NCI-H1930 (cell line): ENCODE measurements around the gene PHOSPHO1.
"Not testable (repeated sequence)": the region's sequence is repeated elsewhere in the genome, so short reads cannot be mapped to it uniquely, and the experiment has no call there.

Experiments used
- DNase-seq, 2 experiments: peaks; one replicate each; lab custom pipeline; 2025; lab: John Stamatoyannopoulos, UW

PHOSPHO1 gene

DNA sequence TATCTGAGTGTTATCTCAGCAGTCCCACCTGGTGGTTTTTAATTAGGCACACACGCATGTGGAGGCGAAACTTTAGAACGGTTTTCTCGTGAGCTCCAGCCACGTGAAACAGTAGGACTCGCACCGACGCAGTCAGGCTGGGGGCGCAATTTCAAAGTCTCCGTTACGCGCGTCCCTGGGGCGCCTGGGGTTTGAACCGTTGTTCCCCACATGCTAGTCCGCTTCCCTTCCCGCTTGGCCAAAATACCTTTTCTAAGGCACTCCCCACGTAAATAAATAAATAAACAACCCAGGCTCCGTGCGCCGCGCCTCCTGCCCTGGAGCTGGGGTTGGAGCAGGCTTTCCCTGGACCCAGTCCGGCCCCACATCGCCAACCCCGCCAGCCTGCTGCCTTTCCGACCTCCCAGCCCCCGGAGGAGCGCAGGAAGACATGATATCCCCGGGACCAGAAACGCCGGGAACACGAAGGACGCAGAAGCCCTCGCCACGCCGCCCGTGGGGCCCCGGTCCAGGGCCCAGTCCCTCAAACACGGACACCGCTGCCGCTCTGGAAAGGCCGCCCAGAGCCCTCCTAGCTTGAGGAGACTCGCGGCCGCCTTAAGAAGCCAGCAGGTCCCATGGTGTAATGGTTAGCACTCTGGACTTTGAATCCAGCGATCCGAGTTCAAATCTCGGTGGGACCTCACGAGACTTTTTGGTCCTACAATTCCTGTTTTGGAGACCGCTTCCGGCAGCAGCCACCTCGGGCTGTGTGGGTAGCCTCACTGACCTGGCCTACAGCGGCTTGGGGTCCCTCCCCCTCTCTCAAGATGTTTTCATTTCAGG is 38.5 kb downstream of the PHOSPHO1 start:
- DNase-seq: peak; percentile 65 to 88

DNA sequence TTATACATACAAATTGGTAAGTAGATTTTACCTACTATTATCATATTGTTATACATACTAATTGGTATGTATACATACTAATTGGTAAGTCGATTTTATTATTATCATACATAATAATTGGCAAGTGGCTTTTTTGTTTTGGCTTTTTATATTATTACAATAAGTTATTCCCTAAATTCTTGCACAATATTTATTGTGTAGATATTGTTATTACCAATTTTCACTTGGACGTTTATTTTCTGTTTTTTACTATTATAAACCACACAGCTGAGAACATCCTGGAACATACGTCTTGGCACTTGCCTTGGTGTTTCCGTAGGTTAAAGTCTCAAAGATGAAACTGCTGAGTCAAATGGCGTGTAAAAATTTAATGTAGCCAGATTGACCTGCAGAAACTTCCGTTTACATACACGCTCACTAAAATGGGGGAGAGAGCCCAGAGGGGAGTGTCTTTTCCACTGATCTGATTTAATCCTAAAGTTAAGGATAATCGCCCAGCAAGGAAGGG is 39.1 kb downstream of the PHOSPHO1 start:
- no peak for DNase-seq

DNA sequence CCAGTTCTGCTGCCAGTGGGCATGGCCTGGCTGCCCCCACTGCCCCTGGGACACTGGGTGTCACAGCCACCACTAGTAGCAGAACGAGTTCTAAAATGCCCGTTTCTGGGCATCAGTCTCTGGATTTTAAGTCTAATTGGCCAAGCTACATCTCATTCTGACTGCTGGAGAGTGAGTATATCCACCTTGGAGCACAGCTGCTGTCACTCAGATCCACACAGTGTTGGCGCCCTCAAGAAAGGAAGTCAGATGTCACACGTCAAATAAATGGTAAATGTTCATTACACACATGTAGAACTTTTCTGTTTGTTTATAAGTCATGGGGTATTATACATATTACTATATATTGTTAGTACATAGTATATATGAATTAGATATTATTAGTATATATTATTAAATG is 39.7 kb downstream of the PHOSPHO1 start:
- no peak for DNase-seq

DNA sequence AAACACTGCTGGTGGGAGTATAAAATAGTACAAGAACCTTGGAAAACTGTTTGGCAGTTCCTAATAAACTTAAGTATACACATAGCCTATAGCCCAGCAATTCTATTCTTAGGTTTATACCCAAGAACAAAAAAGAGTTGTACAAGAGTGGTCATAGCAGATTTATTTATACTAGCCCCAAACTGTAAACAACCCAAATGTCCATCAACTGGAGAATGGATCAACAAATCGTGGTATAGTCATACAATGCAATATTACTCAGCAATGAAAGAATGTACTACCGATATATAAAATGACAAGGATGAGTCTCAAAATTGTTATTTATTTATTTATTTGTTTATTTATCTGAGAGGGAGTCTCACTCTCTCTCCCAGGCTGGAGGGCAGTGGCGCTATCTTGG is 43.3 kb downstream of the PHOSPHO1 start:
- DNase-seq: no peak

DNA sequence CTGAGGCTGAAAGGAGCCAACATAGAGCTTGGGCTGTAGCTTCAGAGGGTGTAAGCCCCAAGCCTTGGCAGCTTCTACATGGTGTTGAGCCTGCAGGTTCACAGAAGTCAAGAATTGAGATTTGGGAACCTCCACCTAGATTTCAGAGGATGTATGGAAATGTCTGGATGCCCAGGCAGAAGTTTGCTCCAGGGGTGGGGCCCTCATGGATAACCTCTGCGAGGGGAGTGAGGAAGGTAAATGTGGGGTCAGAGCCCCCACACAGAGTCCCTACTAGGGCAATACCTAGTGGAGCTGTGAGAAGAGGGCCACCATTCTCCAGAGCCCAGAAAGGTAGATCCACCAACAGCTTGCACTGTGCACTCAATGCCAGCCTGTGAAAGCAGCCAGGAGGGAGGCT is 45.2 kb downstream of the PHOSPHO1 start:
- not testable (repeated sequence) for DNase-seq

DNA sequence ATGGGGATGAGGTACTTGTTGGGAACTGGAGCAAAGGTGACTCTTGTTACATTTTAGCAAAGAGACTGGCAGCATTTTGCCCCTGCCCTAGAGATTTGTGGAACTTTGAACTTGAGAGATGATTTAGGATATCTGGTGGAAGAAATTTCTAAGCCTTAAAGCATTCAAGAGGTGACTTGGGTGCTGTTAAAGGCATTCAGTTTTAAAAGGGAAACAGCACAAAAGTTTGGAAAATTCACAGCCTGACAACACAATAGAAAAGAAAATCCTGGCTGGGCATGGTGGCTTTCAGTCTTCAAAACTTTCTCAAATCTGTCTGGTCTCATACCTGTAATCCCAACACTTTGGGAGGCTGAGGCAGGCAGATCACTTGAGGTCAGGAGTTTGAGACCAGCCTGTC is 46.1 kb downstream of the PHOSPHO1 start:
- not testable (repeated sequence) for DNase-seq

DNA sequence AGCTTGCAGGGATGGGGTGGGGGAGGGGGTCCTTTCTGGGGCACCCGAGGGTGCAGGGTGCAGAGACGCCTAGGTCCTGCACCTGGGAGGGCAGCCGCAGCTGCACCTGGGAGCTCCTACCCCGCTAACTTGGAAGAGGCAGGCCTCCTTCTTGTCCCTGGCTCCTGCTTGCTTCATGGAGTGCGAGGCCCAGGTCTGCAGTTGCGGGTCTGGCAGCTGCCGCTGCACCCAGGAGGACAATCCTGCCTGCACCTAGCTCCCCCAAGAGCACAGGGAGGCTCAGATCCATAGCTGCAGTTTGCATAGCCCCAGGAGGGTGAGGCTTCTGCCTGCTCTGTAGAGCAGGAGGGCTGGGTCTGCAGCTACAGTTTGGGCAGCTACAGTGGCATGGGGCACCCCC is 46.8 kb downstream of the PHOSPHO1 start:
- no peak for DNase-seq

DNA sequence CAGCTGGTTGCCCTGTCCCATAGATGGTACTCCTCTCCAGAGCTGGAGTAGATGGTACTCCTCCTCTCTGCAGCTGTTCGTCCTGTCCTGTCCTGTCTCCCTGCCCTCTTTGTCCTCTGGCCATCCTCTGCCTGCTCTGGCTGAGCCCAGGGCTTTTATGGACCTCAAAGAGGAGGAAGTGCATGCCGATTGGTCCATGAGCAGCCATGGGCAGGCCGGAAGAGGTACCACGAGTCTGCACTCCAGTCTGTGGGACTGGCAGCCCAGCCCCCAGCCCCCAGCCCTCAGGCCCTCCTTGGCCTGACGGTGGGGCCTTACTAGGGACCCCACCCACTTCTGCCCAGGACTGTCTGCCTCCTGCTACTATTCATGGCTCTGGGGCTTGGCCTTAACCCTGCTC is 47.2 kb downstream of the PHOSPHO1 start:
- DNase-seq: no peak

DNA sequence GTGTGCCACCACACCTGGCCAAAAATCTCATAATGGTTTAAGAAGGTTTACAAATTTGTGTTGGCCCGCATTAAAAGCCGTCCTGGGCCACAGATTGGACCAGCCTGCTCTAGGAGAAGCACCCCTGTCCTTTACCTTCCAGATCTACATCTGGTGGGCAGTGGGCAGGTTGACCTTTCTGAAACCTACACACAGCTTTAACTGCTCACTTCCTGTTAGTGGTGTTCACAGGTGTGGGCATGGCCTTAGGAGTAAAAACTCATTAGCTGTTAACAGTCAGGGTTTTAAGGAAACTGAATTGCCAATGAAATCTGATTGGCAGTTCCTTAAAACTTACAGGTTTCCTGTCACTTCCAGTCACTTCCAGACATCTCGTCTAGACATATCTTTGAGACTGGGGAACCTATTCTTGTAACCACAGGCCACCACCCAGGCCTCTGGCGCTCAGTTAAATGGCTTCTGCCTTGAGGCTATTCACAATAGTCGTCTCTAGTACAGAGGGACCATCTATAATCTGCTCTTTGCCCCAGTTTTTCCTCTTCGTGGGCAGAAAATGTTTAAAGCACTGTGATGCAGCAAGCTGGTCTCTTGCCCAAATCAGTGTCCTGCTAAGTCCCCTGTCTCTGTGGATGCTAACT is 49.5 kb downstream of the PHOSPHO1 start:
- no peak for DNase-seq

DNA sequence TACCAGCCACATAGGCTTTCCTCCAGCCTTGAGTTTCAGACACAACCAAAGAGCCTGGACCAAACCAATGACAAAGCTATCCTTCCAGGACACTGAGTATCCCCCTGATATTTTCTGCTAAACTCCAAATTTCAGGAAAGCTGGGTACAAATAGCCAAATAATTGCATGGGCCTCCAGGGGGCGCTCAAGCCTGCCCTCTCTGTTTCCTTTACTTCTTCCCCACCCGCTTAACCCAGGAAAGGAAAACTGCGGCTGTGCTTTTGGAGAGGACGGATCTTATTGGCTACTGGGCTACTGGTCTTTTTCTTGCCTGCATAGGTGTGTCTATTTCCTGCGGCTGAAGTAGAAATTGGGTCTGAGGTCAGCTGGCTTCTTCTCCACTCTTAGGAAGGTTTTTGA is 50.3 kb downstream of the PHOSPHO1 start:
- peak; percentile 5 to 14 for DNase-seq

DNA sequence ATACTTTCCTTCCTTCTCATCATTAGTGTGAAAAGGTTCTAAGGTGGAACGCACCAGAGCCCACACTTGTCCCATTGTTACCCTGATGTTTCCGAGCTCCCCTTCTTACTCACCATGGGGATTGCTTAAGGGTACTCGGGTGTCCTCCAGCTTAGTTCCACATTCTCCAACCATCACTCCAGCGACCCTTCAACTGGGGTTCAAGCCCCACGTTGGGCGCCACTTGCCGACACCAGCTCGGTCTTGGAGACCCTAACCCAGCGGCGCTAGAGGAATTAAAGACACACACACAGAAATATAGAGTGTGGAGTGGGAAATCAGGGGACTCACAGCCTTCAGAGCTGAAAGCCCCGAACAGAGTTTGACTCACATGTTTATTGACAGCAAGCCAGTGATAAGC is 54.6 kb downstream of the PHOSPHO1 start:
- not testable (repeated sequence) for DNase-seq
